Measurements from ENCODE around the gene ZDHHC6. TPM values are rescaled to one million over a fixed set of nuclear protein-coding genes. Genes with fewer than 3 reads are reported as not detected.

ZDHHC6 gene
- total RNA-seq, 3 donors from 2014 or later = 33.4 to 43.6 (median 42.7) TPM

DNA sequence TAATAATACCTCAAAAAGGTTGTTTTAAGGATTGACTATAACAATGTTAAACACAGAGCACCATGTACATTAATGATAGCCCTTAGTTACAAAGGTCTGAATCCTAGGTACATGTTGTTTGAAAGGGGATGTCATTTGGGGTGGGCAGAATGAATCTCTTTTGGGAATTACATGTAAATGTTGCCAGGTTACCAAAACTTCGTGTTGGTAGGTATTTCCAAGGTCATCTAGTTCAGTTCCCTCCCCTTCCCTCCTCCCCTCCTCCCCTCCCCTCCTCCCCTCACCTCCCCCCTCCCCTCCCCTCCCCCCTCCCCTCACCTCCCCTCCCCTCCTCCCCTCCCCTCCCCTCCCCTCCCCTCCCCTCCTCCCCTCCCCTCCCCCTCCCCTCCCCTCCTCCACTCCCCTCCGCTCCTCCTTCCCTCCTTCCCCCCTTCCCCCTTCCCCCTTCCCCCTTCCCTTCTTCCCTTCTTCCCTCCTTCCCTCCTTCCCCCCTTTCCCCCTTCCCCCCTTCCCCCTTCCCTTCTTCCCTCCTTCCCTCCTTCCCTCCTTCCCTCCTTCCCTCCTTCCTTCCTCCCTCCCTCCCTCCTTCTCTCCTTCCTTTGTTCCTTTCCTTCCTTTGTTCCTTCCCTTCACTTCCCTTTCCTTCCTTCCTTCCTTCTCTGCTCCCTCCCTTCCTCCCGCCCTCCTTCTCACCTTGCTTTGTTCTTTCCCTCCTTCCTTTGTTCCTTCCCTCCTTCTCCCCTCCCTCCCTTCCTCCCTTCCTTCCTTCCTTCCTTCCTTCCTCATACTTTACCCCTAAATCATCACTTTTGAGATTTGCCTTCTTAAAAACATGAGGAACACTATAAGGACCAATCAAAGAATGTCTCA lies 8.4 kb upstream of the ZDHHC6 start:
- H3K36me3 ChIP-seq (ENCODE audit: low read depth) = no peaks in the 10 kb centered on the region
- H3K4me1 ChIP-seq (ENCODE audit: low read depth) = no peaks in the 10 kb centered on the region
- ATAC-seq (no peak), DNase-seq (no peak)
- H3K4me3 ChIP-seq = no peak overlapping the region
- intact Hi-C loops (cut with DNase I, micrococcal nuclease) = no loop called here
- no peaks in the 10 kb centered on the region for H3K9me3 ChIP-seq
- no peak for TF ChIP-seq CTCF (IDR thresholded peaks at IDR 0.05)

DNA sequence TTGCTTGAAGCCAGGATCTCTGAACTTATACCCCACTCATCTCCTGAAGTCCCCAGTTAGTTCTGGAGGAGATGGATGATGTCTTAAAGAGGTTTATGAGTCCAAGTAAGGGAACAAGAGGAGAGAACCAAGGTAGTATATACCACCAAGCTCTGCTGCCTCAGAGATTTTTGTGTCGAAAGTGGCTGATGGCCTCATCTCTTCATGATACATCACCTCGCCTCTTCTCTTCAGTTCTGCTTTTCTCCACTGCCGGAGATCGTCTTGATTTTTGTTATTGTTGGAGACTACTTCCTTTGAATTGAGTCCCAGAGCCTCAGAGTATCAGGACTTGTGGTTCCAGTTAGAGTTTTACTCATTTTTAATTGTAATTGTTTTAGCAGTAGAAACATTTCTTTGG lies 2.2 kb upstream of the ZDHHC6 start:
- H3K9me3 ChIP-seq = no peaks in the 10 kb centered on the region
- H3K4me1 ChIP-seq (ENCODE audit: low read depth) = peaks cover 9% of the 10 kb centered on the region
- no peak for TF ChIP-seq CTCF (IDR thresholded peaks at IDR 0.05)
- intact Hi-C loops (cut with DNase I, micrococcal nuclease) = no loop called here
- ATAC-seq = no peak
- no peak overlapping the region for H3K4me3 ChIP-seq
- no peak for DNase-seq
- no peaks in the 10 kb centered on the region for H3K36me3 ChIP-seq (ENCODE audit: low read depth)

- no peak for DNase-seq
- ATAC-seq = no peak
- intact Hi-C loops (cut with DNase I, micrococcal nuclease) = no loop called here
- Histone ChIP-seq H3K36me3 (ENCODE audit: low read depth) (no peaks in the 10 kb centered on the region), H3K4me1 (ENCODE audit: low read depth) (peaks cover 9% of the 10 kb centered on the region), H3K9me3 (no peaks in the 10 kb centered on the region), H3K4me3 (peak overlapping the region; percentile 94)
- TF ChIP-seq CTCF (IDR thresholded peaks at IDR 0.05) = no peak
These were observed 860 bp upstream of the ZDHHC6 start for GRCh38 chr10:112447620-112447928.

DNA sequence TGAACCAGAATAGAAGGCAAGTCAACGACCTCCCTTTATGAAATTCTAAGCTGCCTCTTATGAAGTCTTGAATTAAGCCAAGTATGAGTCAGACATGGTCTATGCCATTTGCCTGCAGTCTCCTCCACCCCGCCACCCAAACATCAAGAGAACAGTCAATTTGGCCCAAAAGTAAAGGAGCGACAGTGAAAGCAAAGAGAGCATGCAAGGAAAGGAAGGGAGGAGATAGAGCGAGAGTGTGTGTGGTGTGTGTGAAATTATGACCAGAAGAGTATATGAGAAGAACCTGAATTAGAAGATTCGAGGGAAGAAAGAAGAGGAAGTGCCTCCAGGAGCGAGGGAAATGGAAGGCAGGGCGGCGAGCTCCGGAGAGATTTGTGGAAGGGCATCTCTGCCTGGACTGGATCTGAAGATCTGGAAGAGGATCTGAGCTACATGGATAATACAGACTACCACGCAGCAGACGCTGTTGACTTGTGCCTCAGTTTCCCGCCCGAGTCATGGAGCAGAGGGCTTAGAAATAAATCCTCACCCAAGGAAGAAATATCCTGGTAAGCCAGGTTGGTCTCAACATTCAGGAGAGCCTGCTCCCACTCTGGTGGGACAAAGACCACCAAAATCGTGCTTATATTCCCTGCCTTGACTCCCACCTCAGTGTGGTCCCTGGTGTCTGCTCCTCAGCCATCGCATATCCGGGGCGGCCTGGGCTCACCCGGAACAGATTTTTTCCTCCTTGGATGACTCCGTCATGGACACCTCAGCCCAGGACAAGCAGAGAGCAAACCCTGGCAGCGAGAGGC lies 459 bp downstream of the ZDHHC6 start:
- Histone ChIP-seq H3K4me1 (ENCODE audit: low read depth) (peaks cover 9% of the 10 kb centered on the region), H3K4me3 (peak overlapping the region; percentile 94), H3K9me3 (no peaks in the 10 kb centered on the region), H3K36me3 (ENCODE audit: low read depth) (no peaks in the 10 kb centered on the region)
- intact Hi-C loops (cut with DNase I, micrococcal nuclease) = no loop called here
- no peak for TF ChIP-seq CTCF (IDR thresholded peaks at IDR 0.05)
- DNase-seq (peak in 2 of 3 donors; percentile 20 to 40), ATAC-seq (peak; percentile 34)

GRCh38 chr10:112442063-112442462 lies 4.7 kb downstream of the ZDHHC6 start:
- Histone ChIP-seq H3K4me1 (ENCODE audit: low read depth) (no peaks in the 10 kb centered on the region), H3K4me3 (no peak overlapping the region), H3K36me3 (ENCODE audit: low read depth) (peaks cover 6% of the 10 kb centered on the region), H3K9me3 (no peaks in the 10 kb centered on the region)
- intact Hi-C loops (cut with DNase I, micrococcal nuclease) = no loop called here
- ATAC-seq = no peak
- no peak for DNase-seq
- no peak for TF ChIP-seq CTCF (IDR thresholded peaks at IDR 0.05)
